DND-41 (cell line): ENCODE data around the gene MAP7D1.

Experiments
- ATAC-seq: fragments of 200-7000 bp; cut with Tn5 transposase; 3 replicates; pipeline ENCODE4 v1.9.1; 2021; ENCODE audit warnings: low read depth; ENCODE audit not compliant: insufficient read depth
- DNase-seq: peaks from one replicate; pipeline ENCODE4 v3.0.0-alpha.2; 2020
- H2AFZ ChIP-seq: 2 replicates; pipeline ENCODE4 v1.6.0; 2012; ENCODE audit warnings: low read depth, low read length
- H3K27ac ChIP-seq: 2 replicates; pipeline ENCODE4 v1.5.1; 2012; ENCODE audit warnings: low read length, inconsistent platforms
- H3K27me3 ChIP-seq: fragments of 200-600 bp; sonication (generic); 2 replicates; pipeline ENCODE4 v1.6.0; 2012; ENCODE audit warnings: low read length, mild to moderate bottlenecking, inconsistent platforms; ENCODE audit not compliant: insufficient read depth, poor library complexity
- H3K36me3 ChIP-seq: 2 replicates; pipeline ENCODE4 v1.5.1; 2012; ENCODE audit warnings: low read length, inconsistent platforms; ENCODE audit not compliant: insufficient read depth
- H3K4me1 ChIP-seq: 2 replicates; pipeline ENCODE4 v1.5.1; 2012; ENCODE audit warnings: mild to moderate bottlenecking, low read length; ENCODE audit not compliant: insufficient read depth
- H3K4me2 ChIP-seq: 2 replicates; pipeline ENCODE4 v1.6.0; 2012; ENCODE audit warnings: mild to moderate bottlenecking, moderate library complexity, low read length, inconsistent platforms; ENCODE audit not compliant: insufficient read depth
- H3K4me3 ChIP-seq, 2 experiments: fragments of 200-600 bp in 1 of 2; shearing (Covaris generic) in 1 of 2; 2 replicates each; pipeline ENCODE4 v1.5.1; 2012 to 2016; ENCODE audit warnings: inconsistent platforms in 2 of 2, low read length in 2 of 2, mild to moderate bottlenecking in 2 of 2, low read depth in 1 of 2, moderate library complexity in 1 of 2
- H3K79me2 ChIP-seq: 2 replicates; pipeline ENCODE4 v1.6.0; 2012; ENCODE audit warnings: low read length, inconsistent platforms; ENCODE audit not compliant: insufficient read depth
- H3K9ac ChIP-seq: 2 replicates; pipeline ENCODE4 v1.6.0; 2012; ENCODE audit warnings: low read depth, mild to moderate bottlenecking, inconsistent platforms, low read length, moderate library complexity
- H3K9me3 ChIP-seq: 2 replicates; pipeline ENCODE4 v1.5.1; 2012; ENCODE audit warnings: low read length, moderate library complexity, mild to moderate bottlenecking, inconsistent platforms; ENCODE audit not compliant: insufficient read depth, severe bottlenecking
- H4K20me1 ChIP-seq: 2 replicates; pipeline ENCODE4 v1.6.0; 2012; ENCODE audit warnings: low read length; ENCODE audit not compliant: insufficient read depth
- CTCF ChIP-seq: IDR thresholded peaks from 2 replicates; pipeline ENCODE4 v1.5.1; 2012; ENCODE audit warnings: borderline replicate concordance, low read length, moderate library complexity, mild to moderate bottlenecking; ENCODE audit not compliant: poor library complexity, severe bottlenecking; ENCODE audit errors: extremely low read depth
- EZH2 ChIP-seq: IDR thresholded peaks from 3 replicates; pipeline ENCODE4 v1.6.1; 2012; ENCODE audit warnings: borderline replicate concordance, low read depth, mild to moderate bottlenecking, moderate library complexity, low read length, inconsistent platforms; ENCODE audit not compliant: severe bottlenecking

The MAP7D1 gene

GRCh38 chr1:36128905-36129206, 27.1 kb upstream of the MAP7D1 start:
- Histone ChIP-seq H3K27me3 (no peaks in the 10 kb centered on the region), H4K20me1 (no peaks in the 10 kb centered on the region), H3K79me2 (no peaks in the 10 kb centered on the region), H3K4me3 (no peak overlapping the region), H3K9me3 (no peaks in the 10 kb centered on the region), H2AFZ (no peak overlapping the region), H3K36me3 (no peaks in the 10 kb centered on the region), H3K27ac (no peak overlapping the region), H3K4me2 (no peak overlapping the region), H3K9ac (no peak overlapping the region), H3K4me1 (no peaks in the 10 kb centered on the region)
- no peak for TF ChIP-seq CTCF
- TF ChIP-seq EZH2: no peak
- DNase-seq (no peak), ATAC-seq (no peak)

GRCh38 chr1:36132029-36132428, 23.9 kb upstream of the MAP7D1 start:
- Histone ChIP-seq H3K27me3 (no peaks in the 10 kb centered on the region), H3K9me3 (no peaks in the 10 kb centered on the region), H3K4me2 (no peak overlapping the region), H3K36me3 (peaks cover 11% of the 10 kb centered on the region), H3K27ac (no peak overlapping the region), H3K9ac (no peak overlapping the region), H3K4me1 (no peaks in the 10 kb centered on the region), H2AFZ (no peak overlapping the region), H4K20me1 (no peaks in the 10 kb centered on the region), H3K4me3 (no peak overlapping the region), H3K79me2 (no peaks in the 10 kb centered on the region)
- TF ChIP-seq EZH2 (no peak), CTCF (no peak)
- no peak for DNase-seq
- ATAC-seq: no peak

- H3K36me3 ChIP-seq: peaks cover 25% of the 10 kb centered on the region
- no peak for ATAC-seq
- TF ChIP-seq CTCF (no peak), EZH2 (no peak)
- H2AFZ ChIP-seq: no peak overlapping the region
- H3K27ac ChIP-seq: no peak overlapping the region
- no peaks in the 10 kb centered on the region for H3K27me3 ChIP-seq
- H4K20me1 ChIP-seq: no peaks in the 10 kb centered on the region; the same call in 1 of the 2 replicates
- H3K4me2 ChIP-seq: no peak overlapping the region
- H3K4me3 ChIP-seq: no peak overlapping the region
- no peak for DNase-seq
- H3K4me1 ChIP-seq: no peaks in the 10 kb centered on the region
- H3K9ac ChIP-seq: no peak overlapping the region
- H3K9me3 ChIP-seq: no peaks in the 10 kb centered on the region
- H3K79me2 ChIP-seq: no peaks in the 10 kb centered on the region
Measured at GRCh38 chr1:36133484-36133883, 22.5 kb upstream of the MAP7D1 start.

- Histone ChIP-seq H3K4me3 (no peak overlapping the region), H3K27ac (no peak overlapping the region), H3K9me3 (no peaks in the 10 kb centered on the region), H3K4me1 (no peaks in the 10 kb centered on the region), H3K36me3 (peaks cover 27% of the 10 kb centered on the region), H3K9ac (no peak overlapping the region), H3K27me3 (no peaks in the 10 kb centered on the region), H3K4me2 (no peak overlapping the region), H3K79me2 (no peaks in the 10 kb centered on the region), H4K20me1 (no peaks in the 10 kb centered on the region; the same call in 1 of the 2 replicates), H2AFZ (no peak overlapping the region)
- ATAC-seq: no peak
- no peak for DNase-seq
- no peak for TF ChIP-seq CTCF
- no peak for TF ChIP-seq EZH2
Measured at GRCh38 chr1:36134031-36134430, 21.9 kb upstream of the MAP7D1 start.
